HFF-Myc (cell line): Measurements from ENCODE around the gene SLC1A2.

Source experiments
- DNase-seq: peaks from one replicate; pipeline ENCODE4 v3.0.0-alpha.2; 2011; ENCODE audit warnings: low read depth; ENCODE audit errors: extremely low read depth
- H3K4me3 ChIP-seq: replicated peaks from 2 replicates; pipeline ENCODE4 v1.5.1; 2011; ENCODE audit warnings: low read depth, mild to moderate bottlenecking, control low read depth, low read length
- CTCF ChIP-seq: IDR thresholded peaks from 2 replicates; pipeline ENCODE4 v1.5.1; 2012; ENCODE audit warnings: mild to moderate bottlenecking, low read depth, low read length, control low read depth; ENCODE audit errors: missing control alignments

The SLC1A2 gene

GRCh38 chr11:35303596-35304385, 115.6 kb downstream of the SLC1A2 start:
- DNase-seq = no peak
- no peak overlapping the region for H3K4me3 ChIP-seq
- no peak for TF ChIP-seq CTCF

- H3K4me3 ChIP-seq = no peak overlapping the region
- DNase-seq = no peak
- no peak for TF ChIP-seq CTCF
These were observed 117.0 kb downstream of the SLC1A2 start for GRCh38 chr11:35302398-35302797.

GRCh38 chr11:35298369-35298768, 121.0 kb downstream of the SLC1A2 start:
- no peak overlapping the region for H3K4me3 ChIP-seq
- no peak for DNase-seq
- TF ChIP-seq CTCF = no peak

DNA sequence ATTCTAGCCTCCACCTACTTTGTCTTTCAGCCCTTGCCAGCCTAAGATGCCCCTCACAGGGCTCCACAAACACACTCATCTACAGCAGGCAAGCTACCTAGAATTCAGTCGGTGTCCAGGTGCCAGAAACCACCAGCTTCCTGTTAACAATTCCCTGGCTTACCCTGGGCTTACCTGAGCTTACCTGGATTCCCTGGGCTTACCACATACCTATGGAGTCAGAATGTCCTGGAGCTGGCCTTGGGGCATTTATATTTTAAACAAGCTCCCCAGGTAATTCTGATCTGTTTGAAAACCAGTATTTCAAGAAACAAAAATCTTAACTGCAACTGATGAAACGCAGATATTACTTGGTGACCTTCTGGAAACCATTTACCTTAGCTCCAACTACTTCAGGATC, 123.6 kb downstream of the SLC1A2 start:
- DNase-seq = no peak
- no peak overlapping the region for H3K4me3 ChIP-seq
- TF ChIP-seq CTCF = no peak

DNA sequence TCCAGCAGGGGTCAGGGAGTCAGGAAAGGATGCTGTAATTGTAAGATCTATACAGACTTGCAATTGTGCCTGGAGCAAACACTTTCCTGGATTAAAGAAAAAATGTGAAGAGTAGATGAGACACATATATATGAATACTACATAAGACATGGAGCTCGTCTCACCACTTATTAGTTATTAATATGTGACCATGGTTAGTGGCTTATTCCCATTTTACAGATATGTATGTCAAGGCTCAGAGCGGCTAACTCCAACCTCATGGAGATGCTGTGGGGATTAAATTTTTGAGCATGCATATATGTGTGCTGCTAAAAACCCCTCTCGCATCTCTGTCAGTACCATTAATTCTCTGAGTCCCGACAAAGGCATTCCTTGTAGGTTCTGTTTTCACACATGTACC, 125.7 kb downstream of the SLC1A2 start:
- no peak for DNase-seq

GRCh38 chr11:35293035-35293434, 126.3 kb downstream of the SLC1A2 start:
- TF ChIP-seq CTCF = no peak
- H3K4me3 ChIP-seq = no peak overlapping the region
- no peak for DNase-seq

More for the DNA sequence above, 125.7 kb downstream of the SLC1A2 start:
- TF ChIP-seq CTCF = no peak
- H3K4me3 ChIP-seq = no peak overlapping the region

GRCh38 chr11:35292279-35292678, 127.1 kb downstream of the SLC1A2 start:
- TF ChIP-seq CTCF = no peak
- DNase-seq = no peak
- no peak overlapping the region for H3K4me3 ChIP-seq
